HK-2 (cell line): ENCODE measurements around the gene MPC1.
"Not testable (repeated sequence)": the region's sequence is repeated elsewhere in the genome, so short reads cannot be mapped to it uniquely, and the experiment has no call there.

ENCODE experiments used
- DNase-seq: peaks from one replicate; pipeline ENCODE4 v3.0.0-alpha.2; 2018; ENCODE audit not compliant: unreplicated experiment

MPC1 gene

DNA sequence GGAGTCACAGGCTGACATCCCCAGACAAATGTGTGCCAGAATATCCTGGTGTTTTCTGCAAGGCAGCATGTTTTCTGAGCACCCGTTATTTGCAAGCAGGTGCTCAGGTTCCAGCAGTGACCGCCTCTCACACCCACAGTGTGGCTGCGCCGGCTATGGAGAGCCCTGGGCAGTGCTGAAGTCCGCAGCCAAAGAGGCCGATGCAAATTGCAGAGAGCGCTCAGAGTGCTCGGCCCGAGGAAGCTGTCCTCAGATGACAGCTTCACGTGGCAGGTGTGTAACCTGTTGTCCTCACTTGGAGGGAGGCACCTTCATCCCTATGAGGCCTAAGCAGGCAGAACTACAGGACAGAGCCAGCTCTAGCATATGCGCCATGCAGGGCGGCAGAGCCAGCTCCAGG is 23.5 kb upstream of the MPC1 start:
- no peak for DNase-seq

DNA sequence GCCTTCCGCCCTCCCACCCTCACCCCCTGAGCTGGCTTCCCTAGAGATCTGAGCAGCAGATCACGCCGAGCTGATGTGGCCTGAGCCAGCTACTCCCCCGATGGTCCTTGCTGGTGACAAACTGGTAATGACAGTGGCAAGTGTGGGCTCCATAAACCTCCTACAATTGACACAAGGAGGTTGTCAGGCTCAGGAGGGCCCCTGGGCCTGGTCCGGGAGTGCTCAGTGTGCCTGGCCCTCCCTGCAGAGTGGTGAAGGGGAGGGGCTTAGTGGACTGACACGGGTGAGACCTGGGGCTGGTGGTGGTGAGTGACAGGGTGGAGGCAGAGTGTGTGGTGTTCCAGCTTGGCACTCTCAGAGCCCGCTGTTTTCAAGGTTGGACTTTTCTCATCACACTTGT is 22.6 kb upstream of the MPC1 start:
- no peak for DNase-seq

DNA sequence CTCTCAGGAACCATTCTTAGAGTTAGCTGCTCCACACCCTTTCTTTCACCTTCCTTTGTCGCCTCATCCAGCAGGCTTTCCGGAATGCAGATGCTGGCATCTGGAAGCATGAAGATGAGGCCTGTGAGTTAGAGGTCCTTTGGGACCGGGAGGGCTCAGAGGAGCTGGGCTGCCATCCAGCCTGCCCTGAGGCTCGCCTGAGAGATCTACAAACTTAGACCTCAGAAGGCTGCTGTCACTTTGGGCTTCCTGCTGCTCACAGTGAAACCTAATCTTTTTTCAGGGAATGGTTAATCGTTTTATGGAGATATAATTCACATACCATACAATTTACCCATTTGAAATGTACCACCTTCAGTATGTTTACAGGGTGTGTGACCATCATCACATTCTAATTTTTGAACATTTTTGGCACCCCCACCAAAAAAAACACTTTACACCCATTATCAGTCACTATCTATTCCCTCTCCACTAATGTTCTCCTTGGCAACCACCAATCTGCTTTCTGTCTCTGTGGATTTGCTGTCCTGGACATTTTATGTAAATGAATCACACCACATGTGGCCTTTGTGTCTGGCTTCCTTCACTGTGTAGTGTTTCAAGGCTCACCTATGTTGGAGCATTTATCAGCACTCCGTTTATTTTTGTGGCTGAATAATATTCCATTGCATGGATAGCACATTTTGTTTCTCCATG is 20.0 kb upstream of the MPC1 start:
- no peak for DNase-seq

DNA sequence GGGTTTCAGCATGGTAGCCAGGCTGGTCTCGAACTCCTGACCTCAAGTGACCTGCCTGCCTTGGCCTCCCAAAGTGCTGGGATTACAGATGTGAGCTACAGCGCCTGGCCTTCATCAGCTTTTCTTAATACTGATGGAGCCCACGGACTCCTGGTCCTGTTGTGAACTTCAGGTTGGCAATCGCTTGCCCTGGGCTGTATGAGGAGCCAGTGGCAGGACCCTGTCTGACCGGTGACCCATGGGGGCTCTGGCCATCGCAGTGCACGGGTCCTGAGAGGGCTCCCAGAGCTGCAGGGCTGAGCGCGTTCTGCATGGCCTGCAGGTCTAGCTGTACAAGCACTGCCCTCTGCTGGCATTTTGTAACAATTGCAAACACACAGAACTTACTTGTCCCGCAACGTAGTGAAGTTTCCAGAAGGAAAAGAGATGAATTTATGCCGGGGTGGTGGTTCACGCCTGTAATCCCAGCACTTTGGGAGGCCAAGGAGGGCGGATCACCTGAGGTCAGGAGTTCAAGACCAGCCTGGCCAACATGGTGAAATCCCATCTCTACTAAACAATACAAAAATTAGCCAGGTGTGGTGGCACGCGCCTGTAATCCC is 18.0 kb upstream of the MPC1 start:
- peak; percentile 38 for DNase-seq

DNA sequence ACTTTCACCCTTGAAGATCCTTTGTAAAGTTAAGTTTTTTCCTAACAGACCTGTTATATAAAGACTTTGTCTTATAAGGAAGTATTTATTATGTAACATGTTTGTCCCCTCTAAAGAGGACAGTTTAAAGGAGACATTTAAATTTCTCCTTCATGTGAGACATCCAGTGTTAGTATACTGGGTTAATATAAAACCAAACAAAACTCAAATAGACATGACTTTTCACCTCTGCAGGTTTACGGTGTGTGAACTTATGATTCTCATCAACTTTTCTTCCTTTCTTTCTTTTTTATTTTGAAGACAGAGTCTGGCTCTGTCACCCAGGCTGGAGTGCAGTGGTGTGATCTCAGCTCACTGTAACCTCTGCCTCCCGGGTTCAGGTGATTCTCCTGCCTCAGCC is 17.4 kb upstream of the MPC1 start:
- no peak for DNase-seq

DNA sequence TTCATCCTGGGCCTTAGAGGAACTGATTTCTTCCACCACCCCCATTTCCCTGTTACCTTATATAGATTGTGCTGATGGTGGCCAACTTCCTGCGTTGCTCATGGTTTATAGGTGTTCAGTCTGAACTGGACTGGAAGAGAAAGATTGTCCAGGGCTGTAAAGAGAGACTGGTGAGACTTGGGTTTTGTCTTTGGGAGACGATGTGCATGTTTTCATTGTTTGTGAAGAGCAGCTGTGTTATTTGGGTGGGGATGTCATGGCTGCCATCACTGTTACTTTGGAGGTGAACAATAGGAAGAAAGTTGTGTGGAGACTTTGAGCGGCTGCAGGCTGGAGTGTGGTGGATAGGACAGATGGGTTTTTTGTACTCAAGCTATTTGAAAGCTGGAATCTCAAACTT is 15.6 kb upstream of the MPC1 start:
- no peak for DNase-seq

DNA sequence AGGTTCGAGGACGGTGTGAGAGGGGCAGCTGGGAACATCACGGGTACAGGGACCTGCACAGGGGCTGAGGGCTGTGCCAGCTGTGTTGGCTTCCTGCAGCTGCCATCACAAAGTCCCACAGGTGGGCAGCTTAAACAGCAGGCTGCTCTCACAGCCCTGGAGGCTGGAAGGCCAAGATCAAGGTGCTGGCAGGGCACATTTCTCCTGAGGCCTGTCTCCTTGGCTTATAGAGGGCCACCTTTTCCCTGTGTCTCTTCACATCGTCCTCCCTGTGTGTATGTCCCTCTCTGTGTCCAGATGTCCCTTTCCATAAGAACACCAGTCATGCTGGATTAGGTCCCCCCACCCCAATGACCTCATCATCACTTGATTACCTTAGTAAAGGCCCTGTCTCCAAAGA is 15.1 kb upstream of the MPC1 start:
- DNase-seq, result no peak

DNA sequence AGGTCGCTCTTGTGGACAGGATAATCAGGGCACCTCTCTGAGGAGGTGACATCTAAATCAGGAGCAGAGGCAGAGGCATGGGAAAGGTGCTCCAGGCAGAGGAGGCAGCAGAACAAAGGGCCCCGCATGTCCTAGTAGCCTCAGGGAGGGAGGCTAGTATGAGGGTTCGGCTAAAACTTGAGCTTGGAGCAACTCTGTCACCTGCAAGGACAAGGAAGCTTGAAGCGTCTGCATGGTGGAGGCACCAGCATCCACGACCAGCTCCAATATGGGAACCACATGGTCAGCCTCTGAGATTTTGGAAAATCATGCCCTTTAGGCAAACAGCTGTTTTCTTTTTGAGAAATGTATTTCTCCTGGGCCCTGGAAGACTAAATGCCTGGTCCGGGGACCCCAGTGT is 13.0 kb upstream of the MPC1 start:
- no peak for DNase-seq

DNA sequence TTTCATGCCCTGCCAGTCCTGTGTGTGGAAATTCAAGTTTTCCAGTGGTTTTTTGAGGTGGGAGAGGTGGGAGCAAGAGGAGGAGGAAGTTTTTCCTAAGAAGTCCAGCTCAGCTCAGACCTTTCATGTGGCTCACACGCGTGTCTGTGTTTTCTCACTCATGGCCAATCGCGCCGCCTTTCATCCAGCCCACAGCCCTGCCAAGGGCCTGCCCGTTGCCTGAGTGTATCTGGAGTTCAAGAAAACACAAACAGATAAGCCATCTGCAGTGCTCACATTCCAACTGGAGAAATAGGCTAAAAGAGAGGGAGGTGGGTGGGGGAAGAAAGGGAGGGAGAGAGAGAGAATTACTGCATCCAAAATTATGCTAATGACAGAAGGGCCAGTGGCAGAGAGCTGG is 12.6 kb upstream of the MPC1 start:
- no peak for DNase-seq

DNA sequence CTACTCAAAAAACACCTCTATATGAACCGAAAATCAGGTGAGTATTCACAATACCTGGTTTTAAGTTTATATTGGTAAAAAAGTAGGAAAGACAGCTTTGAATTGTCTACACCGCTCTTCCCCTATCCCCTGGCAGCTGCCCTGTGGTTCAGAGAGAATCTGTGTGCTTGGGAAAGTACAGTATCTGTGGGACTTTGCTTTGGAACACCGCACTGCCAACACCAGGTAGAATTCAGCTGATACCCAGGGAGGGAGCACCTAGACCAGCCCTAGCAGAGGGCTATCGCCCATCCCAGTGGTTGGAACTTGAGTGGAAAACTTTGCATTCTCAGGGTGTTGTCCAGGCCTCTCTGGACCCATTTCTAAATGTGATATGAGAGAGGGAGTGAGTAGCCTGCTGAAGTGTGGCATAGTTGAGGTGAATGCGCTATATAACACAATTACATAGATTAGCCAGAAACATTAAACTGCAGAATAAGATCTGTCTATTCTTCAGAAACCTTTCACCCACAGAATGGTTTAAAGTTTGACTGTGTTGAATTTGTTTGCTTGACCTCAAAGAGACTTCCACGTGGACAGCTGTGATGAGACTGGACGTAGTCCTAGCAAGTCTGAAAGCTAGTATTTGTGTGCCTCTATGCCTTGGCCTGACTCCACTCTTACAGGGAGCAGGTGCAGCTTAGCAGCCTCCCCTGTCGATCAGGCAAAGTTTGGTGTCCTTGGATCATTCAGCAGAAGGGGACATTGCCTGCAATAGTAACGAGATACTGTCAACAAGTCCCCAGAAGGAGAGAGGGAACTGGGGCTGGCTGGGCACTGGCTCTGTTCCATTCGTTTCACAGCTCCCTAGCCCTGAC is 11.5 kb upstream of the MPC1 start:
- DNase-seq, result no peak

DNA sequence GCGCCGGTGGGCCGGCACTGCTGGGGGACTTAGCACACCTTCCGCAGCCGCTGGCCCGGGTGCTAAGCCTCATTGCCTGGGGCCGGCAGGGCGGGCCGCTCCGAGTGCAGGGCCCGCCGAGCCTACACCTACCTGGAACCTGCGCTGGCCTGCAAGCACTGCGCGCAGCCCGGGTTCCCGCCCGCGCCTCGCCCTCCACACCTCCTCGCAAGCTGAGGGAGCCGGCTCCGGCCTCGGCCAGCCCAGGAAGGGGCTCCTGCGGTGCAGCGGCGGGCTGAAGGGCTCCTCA is 10.7 kb upstream of the MPC1 start:
- DNase-seq, result no peak

DNA sequence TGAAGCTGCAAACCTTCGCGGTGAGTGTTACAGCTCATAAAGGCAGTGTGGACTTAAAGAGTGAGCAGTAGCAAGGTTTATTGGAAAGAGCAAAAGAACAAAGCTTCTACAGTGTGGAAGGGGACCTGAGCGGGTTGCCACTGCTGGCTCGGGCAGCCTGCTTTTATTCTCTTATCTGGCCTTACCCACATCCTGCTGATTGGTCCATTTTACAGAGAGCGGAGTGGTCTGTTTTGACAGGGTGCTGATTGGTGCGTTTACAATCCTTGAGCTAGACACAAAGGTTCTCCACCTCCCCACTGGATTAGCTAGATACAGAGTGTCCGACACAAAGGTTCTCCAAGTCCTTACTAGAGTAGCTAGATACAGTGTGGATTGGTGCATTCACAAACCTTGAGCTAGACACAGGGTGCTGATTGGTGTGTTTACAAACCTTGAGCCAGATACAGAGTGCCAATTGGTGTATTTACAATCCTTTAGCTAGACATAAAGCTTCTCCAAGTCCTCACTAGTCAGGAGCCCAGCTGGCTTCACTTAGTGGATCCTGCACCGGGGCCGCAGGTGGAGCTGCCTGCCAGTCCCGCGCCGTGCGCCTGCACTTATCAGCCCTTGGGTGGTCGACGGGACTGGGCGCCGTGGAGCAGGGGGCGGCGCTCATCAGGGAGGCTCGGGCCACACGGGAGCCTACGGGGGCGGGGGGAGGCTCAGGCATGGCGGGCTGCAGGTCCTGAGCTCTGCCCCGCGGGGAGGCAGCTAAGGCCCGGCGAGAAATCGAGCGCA is 10.2 kb upstream of the MPC1 start:
- DNase-seq, result not testable (repeated sequence)

DNA sequence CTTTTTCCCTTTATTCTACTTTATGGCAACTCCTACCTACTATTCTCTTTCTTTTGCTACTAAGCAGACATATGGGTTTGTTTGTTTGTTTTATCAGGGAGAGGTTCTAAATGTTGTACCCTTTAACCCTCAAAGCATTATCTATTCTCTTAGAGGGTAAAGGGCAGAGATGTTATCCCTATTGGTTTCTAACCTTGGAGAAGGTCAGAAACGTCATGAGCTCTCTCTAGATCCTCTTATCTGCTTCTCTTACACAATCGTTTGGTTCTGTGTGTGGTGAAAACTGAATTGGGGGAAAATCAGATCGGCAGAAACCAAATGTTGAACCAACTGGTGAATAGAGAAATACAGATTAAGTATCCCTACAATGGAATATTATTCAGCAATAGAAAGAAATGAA is 6.4 kb upstream of the MPC1 start:
- no peak for DNase-seq

DNA sequence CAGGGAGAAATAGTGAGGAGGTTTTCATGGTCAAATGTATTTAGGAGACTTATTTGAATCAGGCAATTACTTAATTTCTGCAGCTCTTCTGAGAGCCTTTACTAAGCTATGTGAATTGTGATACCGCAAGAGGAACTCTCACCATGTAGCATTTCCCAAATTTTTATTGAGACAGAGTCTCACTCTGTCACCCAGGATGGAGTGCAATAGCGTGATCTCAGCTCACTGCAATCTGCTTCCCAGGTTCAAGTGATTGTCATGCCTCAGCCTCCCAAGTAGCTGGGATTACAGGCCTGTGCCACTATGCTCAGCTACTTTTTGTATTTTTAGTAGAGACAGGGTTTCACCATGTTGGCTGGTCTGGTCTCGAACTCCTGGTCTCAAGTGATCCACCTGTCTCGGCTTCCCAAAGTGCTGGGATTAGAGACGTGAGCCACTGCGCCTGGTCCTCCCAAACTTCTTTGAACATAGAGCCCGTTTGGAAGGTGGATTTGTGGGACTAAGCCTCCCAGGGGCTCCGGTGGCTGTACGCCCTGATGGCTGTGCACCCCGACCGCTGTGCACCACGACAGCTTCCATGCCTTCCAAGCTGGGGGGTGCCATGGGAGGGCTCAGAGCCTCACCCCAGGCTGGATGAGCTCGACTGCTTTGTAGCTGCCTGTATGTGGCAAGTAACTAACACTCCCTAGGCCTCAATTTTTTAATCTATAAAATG is 5.7 kb upstream of the MPC1 start:
- DNase-seq, result no peak

DNA sequence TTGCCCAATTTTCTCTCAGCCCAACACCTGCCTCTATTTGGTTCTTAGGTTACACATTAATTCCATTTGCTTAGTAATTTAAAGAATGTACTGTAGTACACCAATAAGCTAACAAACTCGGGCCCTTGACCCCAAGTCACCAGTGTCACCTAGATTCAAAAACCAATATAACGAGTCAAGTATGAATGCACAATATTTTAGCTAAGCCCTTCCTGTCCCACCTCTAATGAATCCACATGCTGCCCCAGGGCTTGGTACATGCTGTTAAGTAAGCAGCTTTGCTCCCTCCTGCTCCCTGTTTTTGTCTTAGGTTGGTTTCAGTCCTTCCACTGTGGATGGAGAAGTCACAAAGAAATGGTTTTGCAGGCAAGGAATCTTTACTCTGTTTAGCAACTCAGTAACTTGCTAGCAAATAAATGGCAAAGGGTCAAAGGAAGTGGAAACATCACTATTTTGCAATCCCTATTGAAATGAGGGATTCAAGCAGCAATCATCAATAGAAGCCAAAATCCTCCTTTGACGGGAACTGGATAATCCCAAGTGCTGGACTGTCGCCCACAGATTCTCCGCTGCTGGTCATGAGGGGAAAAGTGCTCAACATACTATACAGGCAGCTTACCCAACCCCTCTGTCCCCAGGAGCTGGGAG is 5.0 kb upstream of the MPC1 start:
- no peak for DNase-seq

DNA sequence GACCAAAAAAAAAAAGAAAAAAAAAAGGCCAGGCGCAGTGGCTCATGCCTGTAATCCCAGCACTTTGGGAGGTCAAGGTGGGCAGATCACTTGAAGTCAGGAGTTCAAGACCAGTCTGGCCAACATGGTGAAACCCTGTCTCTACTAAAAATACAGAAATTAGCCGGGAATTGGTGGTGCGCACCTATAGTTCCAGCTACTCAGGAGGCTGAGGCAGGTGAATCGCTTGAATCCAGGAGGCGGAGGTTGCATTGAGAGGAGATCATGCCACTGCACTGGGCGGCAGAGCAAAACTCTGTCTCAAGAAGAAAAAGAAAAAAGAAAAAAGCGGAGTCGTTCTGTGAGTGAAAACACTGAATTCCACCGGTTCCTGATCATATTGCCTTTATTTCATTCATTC is 4.4 kb upstream of the MPC1 start:
- DNase-seq, result not testable (repeated sequence)

DNA sequence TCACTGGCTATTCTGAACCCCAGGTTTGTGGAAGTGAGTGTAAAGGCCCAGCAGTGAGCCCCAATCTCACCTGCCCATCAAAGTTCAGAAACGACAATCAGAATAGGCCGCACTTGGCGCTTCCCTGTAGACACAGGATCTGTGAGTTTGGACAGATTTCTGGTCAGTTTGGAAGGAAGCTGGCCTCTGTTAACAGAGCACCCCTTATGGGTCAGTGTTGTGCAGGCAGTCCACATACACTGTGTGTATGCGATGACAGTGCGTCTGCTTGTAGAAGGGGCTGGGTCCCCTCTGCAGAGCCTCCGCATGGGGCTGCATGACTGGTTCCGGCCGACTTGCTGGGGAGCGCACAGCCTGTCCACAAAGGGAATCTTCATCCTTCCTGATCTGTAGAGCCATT is 3.4 kb upstream of the MPC1 start:
- no peak for DNase-seq

DNA sequence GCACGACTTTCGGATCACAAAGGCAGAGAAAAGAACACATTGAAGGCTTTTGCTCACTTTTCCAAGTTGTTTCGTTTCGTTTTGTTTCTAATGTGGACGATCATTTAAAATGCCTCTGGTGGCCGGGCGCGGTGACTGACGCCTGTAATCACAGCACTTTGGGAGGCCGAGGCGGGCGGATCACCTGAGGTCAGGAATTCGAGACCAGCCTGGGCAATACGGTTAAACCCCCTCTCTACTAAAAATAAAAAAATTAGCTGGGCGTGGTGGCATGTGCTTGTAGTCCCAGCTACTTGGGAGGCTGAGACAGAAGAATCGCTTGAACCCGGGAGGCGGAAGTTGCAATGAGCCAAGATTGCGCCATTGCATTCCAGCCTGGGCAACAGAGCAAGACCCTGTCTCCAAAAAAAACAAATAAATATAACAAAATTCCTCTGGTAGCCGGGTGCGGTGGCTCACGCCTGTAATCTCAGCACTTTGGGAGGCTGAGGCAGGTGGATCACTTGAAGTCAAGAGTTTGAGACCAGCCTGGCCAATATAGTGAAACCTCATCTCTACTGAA is 1.1 kb upstream of the MPC1 start:
- not testable (repeated sequence) for DNase-seq

DNA sequence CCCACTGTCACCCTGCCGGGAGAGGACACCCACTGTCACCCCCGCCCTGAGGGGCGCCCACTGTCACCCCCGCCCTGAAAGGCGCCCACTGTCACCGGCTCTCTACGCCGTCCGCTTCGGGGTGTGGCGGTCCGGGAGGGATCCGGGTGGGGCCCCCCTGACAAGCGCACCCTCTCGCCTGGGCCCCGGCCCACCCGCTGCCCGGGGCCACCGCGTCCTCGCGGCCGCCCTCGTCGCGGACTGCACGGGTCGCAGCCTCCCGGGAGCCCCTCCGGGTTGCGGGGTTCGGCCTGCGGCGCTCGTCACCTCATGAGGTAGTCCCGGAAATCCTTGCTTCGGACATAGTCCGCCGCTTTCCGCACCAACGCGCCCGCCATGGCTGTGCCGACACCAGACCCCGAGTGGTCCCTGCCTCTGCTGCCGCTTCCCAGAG is 224 bp downstream of the MPC1 start:
- DNase-seq, result no peak

DNA sequence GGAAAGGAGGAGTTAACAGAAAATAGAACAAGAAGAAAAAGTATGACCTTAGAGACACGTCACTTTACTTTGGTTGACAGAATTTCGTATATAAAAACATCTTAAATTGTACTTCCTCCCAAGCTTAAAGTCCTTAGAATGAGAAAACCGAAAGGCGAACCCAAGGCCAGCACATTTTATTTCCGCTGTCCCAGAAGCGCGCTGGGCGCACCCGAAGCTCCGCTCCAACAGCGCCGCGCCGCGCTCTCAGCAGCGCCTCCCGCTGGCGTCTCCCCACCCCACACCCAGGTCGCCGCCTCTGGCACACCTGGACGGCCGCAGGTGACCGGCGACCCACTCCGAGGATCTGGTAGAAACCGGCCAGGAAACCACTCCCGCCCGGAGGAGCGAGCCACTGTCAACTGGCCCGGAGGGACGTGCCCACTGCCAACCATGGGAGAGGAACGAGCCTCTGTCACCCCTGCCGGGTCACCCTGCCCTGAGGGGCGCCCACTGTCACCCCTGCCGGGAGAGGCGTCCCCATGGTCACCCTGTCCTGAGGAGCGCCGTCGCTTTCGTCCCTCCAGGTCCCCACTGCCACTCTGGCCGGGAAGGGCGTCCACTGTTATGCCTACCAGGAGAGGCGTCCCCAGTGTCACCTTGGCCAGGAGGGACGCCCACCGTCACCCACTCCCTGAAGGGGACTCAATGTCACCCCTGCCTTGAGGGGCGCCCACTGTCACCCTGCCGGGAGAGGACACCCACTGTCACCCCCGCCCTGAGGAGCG is 824 bp downstream of the MPC1 start:
- DNase-seq, result peak; percentile 75
